Activated T-helper 1 cell treated with anti-CD3 and anti-CD28 coated beads, Interleukin-12 subunit alpha, Interleukin-12 subunit beta, Interleukin-2, Interleukin-4 antibody, amounts not matched to agents 30 ng/mL and 10 ng/mL and 1 ng/mL, durations not matched to agents 14 hours and 24 hours and 36 hours (primary cell): ENCODE measurements around the gene TH. TPM values are rescaled to one million over a fixed set of nuclear protein-coding genes. Genes with fewer than 3 reads are reported as not detected.

Experiments
- DNase-seq: peaks from one replicate; pipeline ENCODE4 v3.0.0; 2021; ENCODE audit warnings: low spot score
- H3K27ac Mint-ChIP-seq: one replicate; pipeline ENCODE4 v1.8.0; 2021; ENCODE audit warnings: mild to moderate bottlenecking, mixed read lengths
- H3K27me3 Mint-ChIP-seq: one replicate; pipeline ENCODE4 v1.8.0; 2022; ENCODE audit warnings: mild to moderate bottlenecking, moderate library complexity, mixed read lengths; ENCODE audit not compliant: insufficient read depth
- H3K36me3 Mint-ChIP-seq: one replicate; pipeline ENCODE4 v1.8.0; 2021; ENCODE audit warnings: low read depth, mixed read lengths
- H3K4me1 Mint-ChIP-seq: one replicate; pipeline ENCODE4 v1.8.0; 2021; ENCODE audit warnings: low read depth, mixed read lengths
- H3K4me3 Mint-ChIP-seq: one replicate; pipeline ENCODE4 v1.8.0; 2021; ENCODE audit warnings: mild to moderate bottlenecking, moderate library complexity, mixed read lengths
- H3K9me3 Mint-ChIP-seq: one replicate; pipeline ENCODE4 v1.8.0; 2021; ENCODE audit warnings: mixed read lengths
- intact Hi-C: fragments of 100-400 bp; cut with micrococcal nuclease; formaldehyde crosslinking; loops from one replicate; pipeline ENCODE4 v1.15.1; 2024
- total RNA-seq: library from RNA; stranded (reverse); gene quantifications from 2 replicates; pipeline ENCODE4 v1.2.3, GENCODE V29; 2022

The TH gene
- not detected in 2 replicates for total RNA-seq

GRCh38 chr11:2171591-2172003 lies at the start of gene TH:
TSS of gene TH (minus strand) at chr11:2171815. CDS start at chr11:2171786, 29 bp downstream.
- no peaks in the 10 kb centered on the region for H3K9me3 Mint-ChIP-seq

DNA sequence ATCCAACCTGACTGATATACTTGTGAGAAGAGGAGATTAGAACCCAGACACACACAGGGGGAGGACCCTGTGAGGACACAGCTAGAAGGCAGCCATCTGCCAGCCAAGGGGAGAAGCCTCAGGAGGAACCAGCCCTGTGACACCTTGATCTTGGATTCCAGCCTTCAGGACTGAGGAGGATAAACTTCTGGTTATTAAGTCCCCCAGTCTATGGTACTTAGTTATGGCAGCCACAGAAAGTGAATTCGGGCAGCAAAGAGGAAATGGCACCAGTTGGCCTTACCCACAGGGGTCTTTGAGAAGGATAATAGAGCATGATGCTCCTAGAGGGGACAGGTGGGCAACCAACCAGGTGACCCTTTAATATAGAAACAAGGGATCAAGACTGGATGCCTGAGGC lies 49.4 kb upstream of the TH start:
- Mint-ChIP-seq H3K9me3 (no peaks in the 10 kb centered on the region), H3K4me3 (no peak overlapping the region), H3K4me1 (no peaks in the 10 kb centered on the region), H3K27me3 (peaks cover 29% of the 10 kb centered on the region), H3K36me3 (no peaks in the 10 kb centered on the region), H3K27ac (no peak overlapping the region)
- intact Hi-C loops = no loop called here
- no peak for DNase-seq

More at GRCh38 chr11:2171591-2172003, at the start of gene TH:
- no peak within 1 kb of the TSS for H3K27ac Mint-ChIP-seq
- H3K4me1 Mint-ChIP-seq = no peaks in the 10 kb centered on the region
- H3K4me3 Mint-ChIP-seq = no peak within 1 kb of the TSS
- H3K36me3 Mint-ChIP-seq = no peaks in the 10 kb centered on the region
- intact Hi-C loops = no loop called here
- no peak for DNase-seq
- no peaks in the 10 kb centered on the region for H3K27me3 Mint-ChIP-seq

GRCh38 chr11:2220173-2220771 lies 48.7 kb upstream of the TH start:
- Mint-ChIP-seq H3K9me3 (no peaks in the 10 kb centered on the region), H3K4me3 (no peak overlapping the region), H3K36me3 (no peaks in the 10 kb centered on the region), H3K4me1 (no peaks in the 10 kb centered on the region), H3K27ac (no peak overlapping the region), H3K27me3 (peaks cover 26% of the 10 kb centered on the region)
- no peak for DNase-seq
- intact Hi-C loops = no loop called here

DNA sequence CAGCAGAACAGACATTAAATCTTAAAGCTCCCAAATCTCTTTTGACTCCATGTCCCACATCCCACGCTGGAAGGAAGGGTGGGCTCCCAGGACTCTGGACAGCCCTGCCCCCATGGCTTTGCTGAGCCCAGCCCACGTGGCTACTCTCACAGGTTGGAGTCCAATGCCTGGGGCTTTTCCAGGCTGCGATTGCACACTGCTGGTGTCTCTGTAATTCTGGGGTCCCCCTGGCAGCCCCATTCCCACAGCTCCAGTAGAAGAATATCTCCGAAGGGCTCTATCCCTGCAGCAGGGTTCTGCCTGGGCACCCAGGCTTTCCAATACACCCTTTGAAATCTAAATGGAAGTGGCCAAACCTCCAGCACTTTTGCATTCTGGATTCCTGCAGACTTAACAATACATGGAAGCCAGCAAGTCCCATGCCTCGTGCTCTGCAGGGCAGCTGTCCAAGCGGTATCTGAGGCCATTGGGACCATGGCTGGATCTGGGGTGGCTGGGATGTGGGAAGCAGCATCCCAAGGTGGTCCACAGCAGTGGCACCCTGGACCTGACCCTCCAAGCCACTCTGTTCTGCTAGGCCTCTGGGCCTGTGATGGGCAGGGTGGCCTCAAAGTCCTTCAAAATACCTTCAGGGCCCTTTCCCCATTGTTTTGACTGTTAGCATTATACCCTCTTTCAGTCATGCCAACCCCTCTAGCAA lies 47.9 kb upstream of the TH start:
- DNase-seq = no peak
- intact Hi-C loops = no loop called here
- H3K4me3 Mint-ChIP-seq = no peak overlapping the region
- no peak overlapping the region for H3K27ac Mint-ChIP-seq
- no peaks in the 10 kb centered on the region for H3K9me3 Mint-ChIP-seq
- peaks cover 21% of the 10 kb centered on the region for H3K27me3 Mint-ChIP-seq
- H3K36me3 Mint-ChIP-seq = no peaks in the 10 kb centered on the region
- H3K4me1 Mint-ChIP-seq = no peaks in the 10 kb centered on the region

DNA sequence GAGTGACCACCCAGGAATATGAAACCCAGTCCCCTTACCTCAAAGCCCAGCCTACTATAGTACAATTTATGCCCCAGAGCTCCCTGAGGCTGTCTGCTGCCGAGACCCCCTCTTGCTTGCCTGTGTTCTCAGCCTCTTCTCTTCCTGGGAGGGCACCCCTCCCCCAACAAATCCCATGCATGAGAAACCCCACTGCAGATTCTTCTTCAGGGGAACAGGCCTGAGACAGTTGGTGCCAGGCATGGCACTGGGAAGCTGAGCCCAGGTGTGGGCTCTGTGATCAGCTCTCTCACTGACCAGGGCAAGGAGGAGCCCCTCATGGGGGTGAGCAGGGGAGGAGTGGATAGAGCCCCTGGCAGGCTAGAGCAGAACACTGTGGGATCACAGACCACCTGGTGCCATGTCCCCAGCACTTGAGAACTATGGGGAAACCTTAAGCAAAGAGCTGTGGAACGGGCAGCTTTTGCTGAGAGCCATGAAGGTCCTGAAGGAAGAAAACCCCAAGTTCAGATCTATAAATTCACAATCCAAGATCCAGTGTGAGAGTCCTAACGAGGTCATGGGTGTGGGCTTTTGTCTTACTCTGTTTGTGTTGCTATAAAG lies 46.5 kb upstream of the TH start:
- Mint-ChIP-seq H3K36me3 (no peaks in the 10 kb centered on the region), H3K4me3 (no peak overlapping the region)
- no peak for DNase-seq

GRCh38 chr11:2217211-2218030 lies 45.8 kb upstream of the TH start:
- Mint-ChIP-seq H3K4me3 (no peak overlapping the region), H3K27ac (no peak overlapping the region), H3K4me1 (peaks cover 6% of the 10 kb centered on the region), H3K9me3 (no peaks in the 10 kb centered on the region), H3K36me3 (no peaks in the 10 kb centered on the region), H3K27me3 (peaks cover 14% of the 10 kb centered on the region)
- intact Hi-C loops = no loop called here
- no peak for DNase-seq

More for the DNA sequence above, 46.5 kb upstream of the TH start:
- intact Hi-C loops = no loop called here
- peaks cover 19% of the 10 kb centered on the region for H3K27me3 Mint-ChIP-seq
- no peaks in the 10 kb centered on the region for H3K9me3 Mint-ChIP-seq
- peaks cover 6% of the 10 kb centered on the region for H3K4me1 Mint-ChIP-seq
- H3K27ac Mint-ChIP-seq = no peak overlapping the region

GRCh38 chr11:2216400-2217064 lies 44.9 kb upstream of the TH start:
- no peak overlapping the region for H3K4me3 Mint-ChIP-seq
- no peak for DNase-seq
- intact Hi-C loops = no loop called here
- H3K36me3 Mint-ChIP-seq = no peaks in the 10 kb centered on the region
- H3K9me3 Mint-ChIP-seq = no peaks in the 10 kb centered on the region
- peaks cover 6% of the 10 kb centered on the region for H3K4me1 Mint-ChIP-seq
- peaks cover 10% of the 10 kb centered on the region for H3K27me3 Mint-ChIP-seq
- H3K27ac Mint-ChIP-seq = no peak overlapping the region

- no peak overlapping the region for H3K27ac Mint-ChIP-seq
- no peak overlapping the region for H3K4me3 Mint-ChIP-seq
- H3K36me3 Mint-ChIP-seq = no peaks in the 10 kb centered on the region
- peaks cover 6% of the 10 kb centered on the region for H3K27me3 Mint-ChIP-seq
- peaks cover 6% of the 10 kb centered on the region for H3K4me1 Mint-ChIP-seq
- no peak for DNase-seq
- intact Hi-C loops = no loop called here
- H3K9me3 Mint-ChIP-seq = no peaks in the 10 kb centered on the region
Measured at GRCh38 chr11:2215561-2216399, 44.2 kb upstream of the TH start.

- Mint-ChIP-seq H3K9me3 (no peaks in the 10 kb centered on the region), H3K27ac (no peak overlapping the region), H3K4me3 (no peak overlapping the region), H3K4me1 (peaks cover 6% of the 10 kb centered on the region), H3K27me3 (peaks cover 5% of the 10 kb centered on the region), H3K36me3 (no peaks in the 10 kb centered on the region)
- no peak for DNase-seq
- intact Hi-C loops = no loop called here
Measured at GRCh38 chr11:2215230-2215560, 43.6 kb upstream of the TH start.

- intact Hi-C loops = no loop called here
- Mint-ChIP-seq H3K4me3 (no peak overlapping the region), H3K27me3 (peaks cover 2% of the 10 kb centered on the region), H3K36me3 (no peaks in the 10 kb centered on the region), H3K9me3 (no peaks in the 10 kb centered on the region), H3K27ac (no peak overlapping the region), H3K4me1 (peaks cover 6% of the 10 kb centered on the region)
- no peak for DNase-seq
Measured at GRCh38 chr11:2214527-2215229, 43.1 kb upstream of the TH start.

- H3K9me3 Mint-ChIP-seq = no peaks in the 10 kb centered on the region
- H3K36me3 Mint-ChIP-seq = no peaks in the 10 kb centered on the region
- H3K27ac Mint-ChIP-seq = peak overlapping the region; percentile 9
- peaks cover 6% of the 10 kb centered on the region for H3K4me1 Mint-ChIP-seq
- intact Hi-C loops = no loop called here
- H3K27me3 Mint-ChIP-seq = peaks cover 2% of the 10 kb centered on the region
- H3K4me3 Mint-ChIP-seq = no peak overlapping the region
- DNase-seq = no peak
Measured at GRCh38 chr11:2213890-2214526, 42.4 kb upstream of the TH start.
